Hematopoietic multipotent progenitor cell treated with erythropoietin and hydrocortisone succinate and interleukin-3 and kit ligand, for 15 days (in vitro differentiated cells): ENCODE measurements around the gene DUSP10.

Source experiments
- DNase-seq: peaks from one replicate; pipeline ENCODE4 v3.0.0-alpha.2; 2015; ENCODE audit warnings: low spot score

Gene DUSP10

DNA sequence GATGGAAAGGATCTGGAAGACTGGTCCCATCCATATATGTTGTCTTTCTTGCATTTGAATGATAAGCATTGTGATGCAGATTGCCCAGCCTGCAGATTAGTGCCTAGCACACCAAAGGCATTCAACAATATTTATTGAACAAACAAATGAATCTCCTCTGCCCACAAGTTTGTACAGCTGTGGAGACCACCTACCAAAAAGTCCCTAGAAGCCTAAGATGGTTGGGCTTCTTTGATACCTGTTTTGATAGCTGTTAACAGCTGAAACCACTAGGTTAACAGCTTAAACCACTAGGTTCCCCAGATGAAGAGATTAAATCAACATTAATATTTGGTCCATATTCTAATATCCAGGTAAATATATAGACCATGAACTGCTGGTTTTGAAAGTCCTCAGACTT lies 9.8 kb downstream of the DUSP10 start:
- no peak for DNase-seq

DNA sequence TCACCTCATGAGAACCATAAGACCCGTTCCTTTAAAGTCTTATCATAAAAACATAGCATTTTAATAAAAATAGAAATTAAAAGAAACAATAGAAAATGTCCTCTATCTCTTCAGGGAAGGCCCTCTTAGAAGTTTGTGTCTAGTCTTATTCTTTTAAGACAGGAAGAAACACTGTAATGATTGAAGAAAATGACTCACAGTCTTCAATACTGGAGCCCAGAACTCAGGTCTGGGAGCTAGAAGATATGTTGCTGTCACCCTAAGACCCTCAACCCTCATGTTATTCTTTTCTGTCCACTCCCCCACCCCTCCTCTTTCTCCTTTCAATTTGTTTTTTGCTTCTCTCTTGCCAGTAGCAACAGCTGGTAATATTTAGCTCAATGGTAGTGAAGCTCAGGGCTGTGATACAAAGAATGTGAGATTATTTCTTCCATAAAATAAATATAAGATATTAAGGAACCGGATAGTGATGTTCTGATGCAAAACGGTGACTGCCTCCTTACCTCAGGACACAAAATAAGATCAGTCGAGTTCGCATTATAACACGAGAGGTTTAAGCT lies 12.0 kb downstream of the DUSP10 start:
- DNase-seq, result no peak

DNA sequence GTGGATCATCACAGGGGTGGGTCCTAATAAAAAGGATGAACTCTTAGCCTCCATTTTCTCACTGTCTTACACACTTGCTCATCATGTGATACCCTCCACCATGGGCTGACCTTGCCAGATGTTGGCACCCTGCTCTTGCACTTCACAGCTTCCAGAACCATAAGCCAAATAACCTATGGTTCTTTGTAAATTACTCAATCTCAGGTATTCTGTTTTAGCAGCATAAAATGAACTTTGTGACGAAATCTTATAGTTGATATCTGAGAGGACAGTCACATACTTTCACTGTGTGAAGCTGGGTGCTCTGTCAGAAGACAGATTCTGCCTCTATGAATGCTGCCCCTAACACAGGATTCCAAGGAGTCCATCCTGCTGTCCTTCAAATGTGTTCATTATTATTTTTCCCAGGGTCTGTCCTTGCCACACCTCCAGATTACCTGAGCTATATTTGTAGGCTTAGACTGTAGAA lies 13.8 kb downstream of the DUSP10 start:
- DNase-seq, result no peak

DNA sequence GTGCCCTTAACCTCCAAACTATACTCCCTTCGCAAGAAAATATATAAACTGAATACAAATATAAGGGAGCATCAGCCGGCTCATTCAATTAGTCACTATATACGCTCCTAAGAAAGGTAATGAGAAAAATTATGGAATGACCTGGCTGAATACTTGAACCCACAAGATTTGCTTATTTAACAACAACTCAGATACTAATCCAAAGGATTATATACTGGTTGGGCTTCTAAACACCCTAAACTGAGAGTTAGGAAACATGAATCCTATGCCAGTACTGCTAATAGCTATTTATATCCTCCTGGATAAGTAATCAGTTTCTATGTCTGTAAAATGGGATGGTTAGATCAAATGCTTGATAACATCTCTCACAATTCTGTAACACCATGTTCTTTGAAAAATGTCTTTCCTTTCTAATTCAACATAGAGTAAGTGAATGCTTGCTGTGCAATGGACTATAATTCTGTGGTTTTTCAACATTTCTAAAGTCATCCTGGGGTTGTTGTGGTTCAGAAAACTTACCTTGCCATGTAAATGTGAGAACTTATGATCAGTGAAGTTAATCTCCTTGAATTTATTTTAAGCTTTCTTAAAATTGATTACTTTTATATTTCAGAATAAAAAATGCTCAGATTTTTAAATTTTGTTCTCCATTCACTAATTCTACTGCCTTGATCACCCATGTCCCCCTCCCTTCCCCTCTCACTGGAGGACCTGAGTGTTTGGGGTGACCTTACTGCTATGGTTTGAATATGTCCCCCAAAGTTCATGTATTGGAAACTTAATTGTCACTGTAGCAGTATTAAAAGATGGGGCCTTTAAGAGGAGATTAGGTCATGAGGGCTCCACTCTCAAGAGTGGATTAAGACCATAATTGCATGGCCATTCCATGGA lies 14.5 kb downstream of the DUSP10 start:
- DNase-seq, result no peak

DNA sequence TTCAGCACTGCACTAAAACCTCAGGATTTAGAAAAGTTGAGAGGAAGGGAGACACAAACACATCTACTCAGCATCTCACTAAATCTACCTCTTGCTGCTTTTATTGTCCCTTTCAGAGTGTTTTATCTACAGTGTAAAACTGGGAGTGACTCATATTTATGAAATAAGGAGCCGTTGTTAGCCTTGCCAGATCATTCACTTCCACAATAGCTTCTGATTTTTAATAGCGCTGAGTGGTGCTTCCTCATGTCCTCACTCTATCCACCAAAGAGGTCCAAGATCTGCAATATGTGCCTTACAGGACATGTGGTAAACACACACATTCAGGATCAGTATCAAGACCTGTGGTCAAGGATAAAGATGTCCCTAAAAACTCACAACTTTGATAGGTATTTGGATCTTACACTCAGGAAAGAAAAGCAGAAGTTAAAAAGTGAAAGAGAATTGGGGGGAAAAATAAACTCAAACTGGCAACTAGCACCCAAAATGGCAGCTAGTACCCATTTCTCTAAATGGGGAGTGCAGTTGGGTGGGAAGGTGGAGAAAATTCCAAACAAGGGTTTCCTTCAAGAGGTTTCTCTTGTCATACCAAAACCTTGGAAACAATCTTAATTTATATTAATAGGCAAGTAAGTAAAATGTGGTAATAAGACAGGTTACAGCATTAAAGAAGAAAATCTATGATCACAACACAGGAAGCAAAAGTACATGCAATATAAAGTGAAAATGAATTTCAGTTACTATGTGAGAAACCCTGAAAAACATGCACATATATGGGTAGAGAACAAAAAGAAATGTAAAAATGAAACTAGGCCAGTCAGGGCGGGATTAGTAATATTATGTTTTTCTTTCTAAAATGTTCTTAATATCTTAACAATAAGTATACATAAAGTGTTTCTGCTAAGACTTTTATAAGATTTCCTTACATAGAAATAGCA lies 15.9 kb downstream of the DUSP10 start:
- DNase-seq, result no peak

DNA sequence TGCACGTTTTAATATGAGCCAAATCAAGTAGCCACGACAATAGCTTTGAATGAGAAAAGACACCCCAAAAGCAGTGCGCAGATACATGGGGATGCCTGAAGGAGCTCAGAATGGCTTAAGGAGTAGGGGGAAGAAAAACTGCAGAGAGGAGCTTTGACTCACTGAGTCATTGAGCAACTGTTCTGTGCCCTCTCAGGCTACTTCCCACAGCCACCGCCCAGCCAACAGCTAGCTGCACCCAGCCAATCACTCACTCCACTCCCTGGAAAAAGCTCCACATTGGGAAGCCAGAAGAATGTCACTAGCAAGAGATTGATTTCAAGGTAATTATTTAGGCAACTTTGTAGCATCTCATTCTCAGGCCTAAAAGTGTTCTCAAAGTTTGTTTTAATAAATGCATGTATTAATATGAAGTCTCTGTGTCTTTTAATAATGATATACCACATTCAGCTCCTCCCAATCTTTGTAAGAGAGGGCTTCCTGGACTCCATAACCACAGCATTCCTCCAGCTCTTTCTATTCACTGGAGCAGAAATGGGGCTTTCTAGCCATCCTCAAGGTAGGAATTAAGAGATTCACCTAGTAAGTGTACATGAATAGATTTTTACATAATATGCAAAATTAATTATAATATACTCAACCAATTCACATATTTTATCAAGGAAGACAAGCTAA lies 16.8 kb downstream of the DUSP10 start:
- DNase-seq, result no peak

DNA sequence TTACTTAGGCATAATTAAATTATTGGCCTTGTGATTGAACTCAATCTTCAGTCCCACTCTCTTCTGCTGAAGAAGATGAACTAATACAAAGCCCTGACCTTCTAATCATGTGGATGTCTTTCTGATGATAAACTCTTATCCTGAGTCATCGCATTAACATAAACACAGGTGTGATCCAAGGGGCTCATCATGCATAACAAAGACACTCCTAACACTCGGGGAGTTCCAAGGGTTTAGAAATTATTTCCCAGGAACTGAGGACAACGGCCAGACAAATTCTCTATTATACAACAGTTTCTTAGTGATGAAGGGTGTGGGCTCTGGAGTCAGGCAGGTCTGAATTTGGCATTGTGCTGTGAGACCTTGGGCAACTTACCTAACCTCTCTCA lies 18.0 kb downstream of the DUSP10 start:
- no peak for DNase-seq

DNA sequence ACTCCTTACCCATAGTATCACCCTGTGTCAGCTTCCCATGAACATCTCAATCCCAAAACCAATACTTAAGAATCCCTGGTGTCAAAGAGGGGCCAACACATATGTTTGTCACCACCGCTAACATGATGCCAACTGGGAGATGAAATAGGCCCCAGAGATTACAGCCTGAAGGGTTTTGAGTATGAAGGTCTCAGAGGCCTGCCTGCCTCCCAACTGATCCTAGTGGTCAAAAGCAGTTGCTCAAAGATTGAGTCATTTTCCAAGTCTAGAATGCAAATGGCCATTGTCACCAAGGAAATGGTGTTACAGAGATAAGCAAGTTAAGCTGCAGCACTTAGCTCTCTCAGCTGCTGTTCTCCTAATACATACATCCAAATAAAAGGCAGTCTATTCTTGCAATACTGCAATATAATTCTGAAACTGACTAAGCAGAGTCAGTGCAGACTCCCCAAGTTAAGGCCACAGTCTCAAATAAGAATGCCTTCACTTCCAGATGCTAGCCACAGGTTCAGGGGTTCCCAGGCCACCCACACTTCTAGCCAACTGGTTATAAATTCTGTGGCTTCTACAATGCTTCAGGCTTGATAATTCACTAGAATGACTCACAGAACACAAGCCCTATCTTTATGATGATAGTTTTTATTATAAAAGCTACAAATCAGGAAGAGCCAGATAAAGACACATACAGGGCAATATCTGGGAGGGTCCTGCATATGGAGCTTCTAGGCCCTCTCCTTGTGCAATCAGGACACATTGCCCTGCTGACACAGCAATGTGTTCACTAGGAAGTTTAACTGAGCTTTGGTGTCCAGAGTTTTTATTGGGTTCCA lies 18.7 kb downstream of the DUSP10 start:
- DNase-seq, result no peak

DNA sequence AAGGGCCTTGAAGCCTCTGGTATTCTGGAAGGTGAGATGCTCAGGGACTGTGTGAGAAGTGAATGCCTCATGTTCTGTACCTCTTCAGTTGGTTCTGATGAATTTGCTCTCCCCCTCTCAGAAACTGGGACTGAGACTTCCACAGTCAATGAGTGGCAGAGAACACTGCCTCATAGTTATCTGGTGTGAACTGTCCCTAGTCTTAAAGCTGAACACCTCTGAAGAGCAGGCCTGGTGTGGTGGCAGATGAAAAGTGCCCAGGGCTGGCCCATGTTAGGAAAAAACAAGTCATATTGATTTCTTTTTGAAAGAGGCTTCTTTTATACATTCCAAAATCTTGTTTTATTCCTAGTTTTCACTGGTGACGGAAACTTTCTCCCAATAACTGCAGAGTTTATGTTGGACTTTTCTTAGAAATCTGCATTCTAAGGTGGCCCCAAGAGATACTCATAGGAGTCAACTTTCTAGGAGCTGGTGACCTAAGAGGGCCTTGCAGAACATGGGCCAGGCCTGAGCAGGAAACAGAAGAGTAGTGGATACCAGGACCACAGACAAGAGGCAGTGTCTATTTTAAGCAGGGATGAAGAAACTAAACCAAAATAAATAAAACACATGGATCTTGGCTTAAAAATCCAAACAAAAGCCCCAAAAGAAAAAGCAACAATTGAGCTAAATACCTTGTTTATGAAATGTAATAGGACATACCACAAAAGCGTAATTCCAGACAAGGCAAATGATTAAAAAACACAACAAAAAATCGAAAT lies 19.5 kb downstream of the DUSP10 start:
- no peak for DNase-seq

DNA sequence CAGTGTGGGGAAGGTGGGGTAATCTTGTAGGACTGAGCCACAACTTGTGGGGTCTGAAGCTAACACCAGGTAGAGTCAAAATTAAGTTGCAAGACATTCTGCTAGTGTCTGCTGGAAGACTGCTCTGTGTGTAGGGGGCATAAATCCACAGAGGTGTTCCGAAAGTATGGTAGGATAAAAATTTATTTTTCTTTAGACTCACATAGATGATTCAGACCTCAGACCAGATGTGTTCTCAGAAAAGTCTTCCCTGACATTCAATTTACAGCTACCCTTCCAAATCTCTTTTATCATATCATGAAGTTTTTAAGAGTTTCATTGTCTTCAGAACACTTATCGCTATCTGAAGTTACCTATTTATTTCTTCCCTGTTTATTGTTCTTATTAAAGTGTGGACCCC lies 21.3 kb downstream of the DUSP10 start:
- no peak for DNase-seq

DNA sequence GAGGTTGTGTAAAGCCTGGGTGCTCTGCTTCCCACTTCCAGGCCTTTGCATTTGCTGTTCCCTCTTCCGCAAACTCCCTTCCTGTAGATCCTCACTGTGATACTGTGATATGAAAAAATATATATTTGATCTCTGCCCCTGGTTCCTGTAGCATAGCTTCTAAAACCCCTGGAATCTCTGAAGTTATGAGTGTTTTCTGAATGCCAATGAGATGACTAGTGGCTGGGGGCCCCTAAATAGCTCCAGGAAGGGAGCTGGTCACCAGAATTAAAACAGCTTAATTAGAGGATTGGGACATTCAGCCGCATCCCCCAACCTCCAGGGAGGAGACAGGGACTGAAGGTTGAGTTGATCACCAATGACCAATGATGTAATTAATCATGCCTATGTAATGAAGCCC lies 21.9 kb downstream of the DUSP10 start:
- no peak for DNase-seq

DNA sequence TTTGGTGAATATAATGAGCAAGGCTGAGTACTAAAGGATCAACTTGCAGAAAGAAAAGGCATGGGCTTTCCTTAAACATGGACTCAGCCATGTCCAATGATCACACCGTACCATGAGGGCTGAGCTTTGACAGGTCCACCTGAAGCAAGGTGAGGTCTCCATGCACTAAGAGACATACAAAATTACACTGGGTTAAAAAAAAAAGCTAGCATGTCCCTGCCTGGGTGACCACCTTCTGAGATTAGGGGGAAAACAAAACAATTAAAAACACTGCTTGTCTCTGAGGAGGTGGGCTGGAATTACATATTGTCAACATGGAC lies 22.7 kb downstream of the DUSP10 start:
- DNase-seq, result no peak

DNA sequence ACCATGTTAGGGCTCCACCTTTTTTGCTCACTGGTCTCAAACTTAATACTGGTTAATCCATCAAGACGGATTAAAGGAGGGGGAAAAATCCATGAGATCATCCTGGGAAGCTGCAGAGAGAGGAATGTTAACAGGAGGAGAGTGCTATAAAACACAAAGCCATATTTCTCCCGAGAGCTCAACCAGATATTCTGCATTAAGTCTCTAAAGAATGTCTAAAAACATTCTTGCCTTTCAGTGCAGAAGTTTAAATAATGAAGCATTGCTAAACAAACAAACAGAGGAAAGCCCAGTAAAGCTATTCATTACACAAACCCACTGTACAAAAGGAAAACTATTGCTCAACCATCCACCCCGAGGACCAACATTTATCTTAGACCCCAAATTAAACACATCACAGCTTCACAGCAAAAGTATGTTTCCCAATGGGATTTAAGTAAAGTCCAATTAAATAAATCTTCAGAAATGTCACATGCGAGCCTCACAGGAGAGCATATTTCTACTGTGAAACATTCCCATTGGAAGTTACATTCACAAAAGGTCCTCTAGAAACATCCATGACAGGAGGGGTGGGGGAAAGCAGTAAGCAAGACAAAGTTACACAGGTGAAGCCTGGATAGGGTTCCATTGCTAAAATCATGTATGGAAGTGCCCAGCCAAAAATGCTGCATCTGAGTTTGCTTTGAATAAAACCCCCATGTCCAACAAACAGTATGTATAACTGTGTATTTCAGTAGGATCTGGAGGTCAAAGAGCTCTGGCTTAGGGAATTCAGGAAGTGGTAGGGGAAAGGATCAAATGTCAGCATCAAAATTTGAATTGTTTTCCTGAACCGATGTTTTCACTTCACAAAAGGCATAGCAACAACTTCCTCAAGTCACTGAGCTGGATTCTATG lies 23.3 kb downstream of the DUSP10 start:
- no peak for DNase-seq

DNA sequence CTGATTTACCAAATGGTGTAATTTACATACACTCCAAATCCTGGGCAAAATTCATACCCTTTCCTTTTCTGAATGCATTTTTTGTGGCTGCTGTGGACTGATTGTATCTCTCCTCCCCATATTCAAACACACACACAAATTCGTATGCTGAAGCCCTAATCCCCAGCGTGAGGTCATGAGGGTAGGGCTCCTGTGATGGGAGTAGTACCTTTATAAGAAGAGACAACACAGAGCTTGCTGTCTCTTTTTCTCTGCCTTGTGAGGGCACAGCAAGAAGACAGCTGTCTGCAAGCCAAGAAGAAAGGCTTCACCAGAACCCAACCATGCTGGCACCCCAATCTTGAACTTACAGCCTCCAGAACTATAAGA lies 24.4 kb downstream of the DUSP10 start:
- DNase-seq, result no peak

DNA sequence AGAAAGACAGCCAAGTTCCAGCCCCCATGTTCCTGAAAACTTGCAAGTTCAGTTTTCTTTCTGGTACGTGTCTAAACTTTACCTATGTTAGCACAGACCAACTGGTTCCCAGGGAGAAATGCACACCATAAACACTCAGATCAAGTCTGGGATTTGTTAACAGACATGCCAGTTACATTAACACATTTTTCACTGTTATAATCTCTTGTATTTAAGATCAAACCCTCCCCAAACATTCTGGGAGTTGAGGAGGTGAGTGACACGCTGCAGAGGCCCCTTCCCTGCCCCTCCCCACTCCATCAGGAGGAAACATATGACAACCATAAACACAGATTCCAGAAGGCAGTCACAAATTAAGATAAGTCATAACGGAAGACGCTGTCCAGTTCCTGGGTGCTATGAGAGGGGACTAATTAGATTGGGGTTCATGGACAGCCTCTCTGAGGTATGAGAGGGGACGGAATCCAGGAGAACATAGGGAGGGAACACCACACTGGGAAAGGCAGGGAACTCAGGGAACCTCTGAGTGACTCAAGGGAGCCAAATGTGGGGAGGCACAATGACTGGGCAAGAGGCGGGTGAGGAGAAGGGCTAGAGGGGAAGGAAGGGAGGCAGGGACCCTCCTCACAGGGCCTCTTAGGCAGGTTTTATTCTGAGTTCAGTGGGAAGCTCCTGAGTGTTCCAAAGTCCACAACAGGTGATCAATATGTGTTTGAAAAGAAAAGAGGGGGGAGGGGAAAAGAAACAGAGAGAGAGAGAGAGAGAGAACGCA lies 25.0 kb downstream of the DUSP10 start:
- DNase-seq, result no peak

DNA sequence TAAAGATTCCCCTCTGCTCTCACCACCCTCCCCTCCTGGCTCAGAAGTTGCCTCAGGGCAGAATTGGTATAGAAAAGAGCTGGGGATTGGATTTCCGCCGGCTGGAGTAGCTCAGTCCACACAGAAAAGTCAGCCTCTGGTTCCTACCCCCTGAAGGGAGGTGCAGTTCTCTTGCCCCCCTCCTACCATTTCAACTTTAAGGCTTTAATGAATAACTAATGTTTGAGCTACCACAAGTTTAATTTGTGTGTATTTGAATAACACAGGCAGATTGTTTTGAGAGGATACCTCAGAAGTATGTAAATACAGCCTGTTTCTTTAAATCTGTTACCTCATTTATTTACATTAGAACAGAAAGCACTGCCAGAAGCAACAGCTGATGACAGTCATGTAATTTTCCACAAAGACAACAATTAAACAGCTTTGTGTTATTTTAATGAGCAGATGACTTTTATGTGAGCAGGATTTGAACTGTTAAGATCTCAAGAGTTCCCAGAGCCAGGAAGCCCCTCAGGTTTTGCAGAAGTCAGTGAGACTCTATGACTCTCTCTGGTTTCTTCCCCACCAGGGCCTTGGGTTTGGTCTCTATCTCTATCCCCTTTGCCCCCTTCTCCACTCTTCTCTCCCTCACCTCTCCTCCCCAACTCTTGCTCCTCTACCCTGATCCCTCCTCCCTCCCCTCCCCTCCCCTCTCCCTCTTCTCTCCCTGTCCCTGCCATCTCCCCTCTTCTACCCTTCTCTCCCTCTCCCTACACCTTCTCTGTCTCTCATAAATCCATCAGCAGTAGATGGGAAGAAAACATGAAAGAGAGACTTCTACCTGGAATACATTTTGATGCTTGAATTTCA lies 26.3 kb downstream of the DUSP10 start:
- DNase-seq, result no peak

DNA sequence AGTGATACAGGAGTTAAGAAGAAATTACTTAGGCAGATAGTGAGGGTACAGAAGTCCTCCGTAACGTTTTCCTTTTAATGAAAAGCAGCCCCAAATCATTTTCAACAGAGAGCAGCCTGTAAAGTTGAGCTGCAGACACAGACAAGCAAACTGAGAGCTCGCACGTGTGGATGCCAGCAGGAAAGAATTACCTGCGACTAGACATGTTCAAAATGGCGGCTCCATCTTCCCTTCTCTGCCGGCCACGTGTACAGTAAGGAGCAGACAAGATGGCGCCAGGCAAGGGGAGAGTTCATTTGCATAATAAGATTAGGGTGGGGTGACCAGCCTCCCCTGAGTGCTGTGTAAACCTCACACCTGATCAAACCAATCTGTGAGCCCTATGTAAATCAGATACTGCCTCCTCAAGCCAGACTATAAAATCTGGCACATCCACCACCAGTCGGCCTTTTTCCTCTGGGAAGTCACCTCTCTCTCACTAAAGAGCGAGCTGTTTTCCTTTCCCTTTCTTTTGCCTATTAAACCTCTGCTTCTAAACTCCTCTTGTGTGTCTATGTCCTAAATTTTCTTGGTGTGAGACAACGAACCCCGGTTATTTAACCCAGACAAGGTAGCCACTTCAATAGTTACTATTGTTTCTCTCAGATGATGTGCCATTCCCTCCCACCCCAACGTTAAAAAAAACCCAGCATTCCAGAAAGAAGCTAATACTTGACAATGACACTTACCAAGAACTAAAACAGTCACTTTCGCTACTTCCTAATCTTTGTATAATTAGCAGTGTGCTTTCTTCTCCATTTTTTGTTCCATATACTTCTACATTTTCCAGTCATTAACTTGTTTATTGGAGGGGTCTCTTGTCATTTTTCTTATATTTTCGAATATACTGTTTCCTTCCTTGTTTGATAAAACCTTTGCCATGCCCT lies 27.4 kb downstream of the DUSP10 start:
- DNase-seq, result no peak
